HG03064 (cell line): ENCODE data around the gene NFIA.

Source experiments
- ATAC-seq: cut with Tn5 transposase; IDR thresholded peaks from one replicate; pipeline ENCODE4 v1.9.1; 2021; ENCODE audit warnings: low read depth; ENCODE audit not compliant: unreplicated experiment

The NFIA gene

DNA sequence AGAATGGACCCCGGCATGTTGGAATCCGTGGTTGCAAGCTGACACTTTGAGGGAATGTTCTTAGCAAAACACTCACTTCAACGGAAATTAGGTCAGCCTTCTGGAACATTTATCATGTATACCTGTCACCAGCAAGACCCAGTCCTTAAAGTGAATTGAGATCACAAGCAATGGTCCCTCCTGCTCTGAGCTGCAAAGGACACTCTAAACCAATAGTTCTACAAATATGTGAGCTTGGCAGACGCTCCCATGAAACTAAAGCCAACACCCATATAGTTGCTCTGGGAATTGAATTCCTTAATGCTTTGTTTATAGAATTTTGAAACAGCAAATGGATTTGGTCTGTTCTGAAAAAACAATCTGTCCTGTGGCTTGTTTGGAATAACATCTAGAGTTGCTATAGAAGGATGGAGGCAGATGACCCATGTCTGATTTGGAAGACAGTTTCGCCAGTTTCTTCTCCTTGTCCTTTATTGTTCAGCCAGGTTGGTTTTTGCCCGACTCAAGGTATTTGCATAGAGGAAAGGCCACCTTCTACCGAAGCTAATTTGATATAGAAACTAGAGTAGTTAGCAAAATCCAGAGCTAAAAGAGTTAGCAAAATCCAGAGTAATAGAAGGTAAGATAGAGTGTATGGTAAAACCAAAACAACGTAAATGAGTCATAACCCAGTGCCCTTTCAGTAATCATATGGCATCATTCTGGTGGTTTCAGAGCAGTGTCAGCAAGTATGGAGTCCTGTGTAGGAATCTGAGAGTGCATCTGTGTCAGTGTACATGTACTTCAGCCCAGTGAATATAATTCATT, 236.2 kb downstream of the NFIA start:
- peak; percentile 98 for ATAC-seq

DNA sequence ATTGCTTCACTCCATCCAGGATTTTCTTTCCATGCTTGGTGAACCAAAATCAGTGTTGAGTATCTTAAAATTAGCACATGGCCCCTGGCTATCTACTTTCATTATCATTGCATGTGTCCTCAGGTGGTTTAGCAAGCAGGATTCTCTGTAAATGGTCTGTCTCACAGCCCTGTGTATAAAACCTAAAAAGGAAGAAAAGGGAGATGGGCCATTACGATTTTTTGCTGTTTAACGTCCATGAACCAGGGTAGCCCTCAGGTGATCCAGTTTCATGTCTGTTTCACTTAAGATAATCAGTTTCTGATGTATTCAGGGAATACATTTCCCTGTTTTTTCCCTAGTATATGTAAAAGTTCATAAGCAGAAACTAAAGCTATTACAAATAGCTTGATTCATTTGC, 238.2 kb downstream of the NFIA start:
- no peak for ATAC-seq

DNA sequence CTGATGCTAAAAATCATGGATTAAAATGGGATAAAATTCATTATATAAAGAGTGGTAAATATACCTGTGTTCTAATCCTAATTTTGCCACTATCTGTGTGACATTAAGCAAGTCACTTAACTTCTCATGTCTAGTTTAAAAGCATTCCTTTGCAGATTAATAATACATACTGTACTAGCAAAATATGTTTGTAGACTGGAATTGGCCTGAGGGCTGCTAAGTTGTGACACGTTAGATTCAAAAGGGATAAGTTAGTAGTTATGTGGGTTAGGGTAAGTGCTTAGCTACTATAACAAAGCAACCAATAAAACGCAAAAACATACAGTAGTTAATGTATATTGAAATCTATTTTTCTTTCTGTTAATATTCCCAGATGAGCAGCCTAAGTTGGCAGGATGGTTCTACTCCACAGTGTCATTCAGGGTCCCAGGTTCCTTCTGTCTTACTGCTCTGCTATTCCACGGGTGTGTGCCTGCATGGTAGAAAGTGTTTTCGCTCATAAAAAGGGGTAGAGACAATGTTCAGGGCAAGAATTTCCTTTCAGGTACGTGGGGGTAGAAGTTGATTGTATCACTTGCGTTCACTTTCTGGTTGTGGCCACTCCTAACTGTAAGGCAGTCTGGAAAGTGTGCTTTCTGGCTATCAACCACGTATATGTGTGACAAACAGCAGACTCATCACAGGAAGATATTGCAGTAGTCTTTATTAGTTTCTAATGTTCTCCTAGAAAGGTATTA, 239.8 kb downstream of the NFIA start:
- ATAC-seq = no peak

DNA sequence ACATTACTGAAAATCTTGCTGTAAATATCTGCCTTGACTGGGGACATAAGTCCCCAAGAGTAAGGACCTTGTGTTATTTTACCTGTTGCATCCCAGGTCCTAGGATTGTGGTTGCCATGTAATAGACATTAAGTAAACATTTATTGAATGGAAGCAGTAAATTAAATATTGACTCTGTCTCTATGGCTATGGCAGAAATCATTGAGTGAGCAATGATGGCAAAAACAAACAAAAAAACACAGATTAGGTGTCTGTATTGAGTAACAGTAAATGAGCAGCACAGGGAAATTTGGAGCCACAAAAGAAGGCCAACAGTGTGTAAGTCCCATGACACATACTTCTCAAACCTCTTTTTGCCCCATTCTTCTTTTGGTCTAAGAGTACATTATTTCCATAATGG, 240.4 kb downstream of the NFIA start:
- ATAC-seq = no peak

DNA sequence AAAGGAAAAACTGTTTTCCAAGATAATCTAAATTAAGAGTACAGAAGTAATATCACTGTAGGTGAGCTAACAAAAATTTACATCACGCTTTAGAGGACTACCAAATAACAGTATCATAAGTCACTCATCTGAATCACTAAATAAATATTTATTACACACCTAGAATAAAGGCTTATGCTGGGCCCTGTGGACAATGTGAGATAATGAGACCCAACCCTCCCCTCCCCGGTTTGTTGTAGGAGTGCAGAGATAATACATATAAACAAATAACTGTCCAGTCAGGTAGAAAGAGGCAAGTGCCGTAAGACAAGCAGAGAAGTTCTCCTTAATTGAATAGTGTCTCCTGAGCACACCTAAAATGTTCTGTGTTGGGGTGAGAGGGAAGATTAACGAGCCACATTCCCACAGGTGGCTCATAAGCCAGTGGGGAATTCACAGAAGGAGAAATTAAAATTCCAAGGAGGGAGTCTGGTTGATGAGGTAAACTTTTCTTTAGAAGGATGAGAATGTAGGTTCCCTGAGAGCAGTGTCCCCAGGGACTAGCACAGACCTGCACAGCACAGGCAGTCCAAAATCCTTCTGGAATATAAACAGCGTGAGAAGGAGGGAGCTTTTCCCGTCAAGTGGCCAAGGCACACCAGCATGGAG, 241.4 kb downstream of the NFIA start:
- ATAC-seq = no peak

DNA sequence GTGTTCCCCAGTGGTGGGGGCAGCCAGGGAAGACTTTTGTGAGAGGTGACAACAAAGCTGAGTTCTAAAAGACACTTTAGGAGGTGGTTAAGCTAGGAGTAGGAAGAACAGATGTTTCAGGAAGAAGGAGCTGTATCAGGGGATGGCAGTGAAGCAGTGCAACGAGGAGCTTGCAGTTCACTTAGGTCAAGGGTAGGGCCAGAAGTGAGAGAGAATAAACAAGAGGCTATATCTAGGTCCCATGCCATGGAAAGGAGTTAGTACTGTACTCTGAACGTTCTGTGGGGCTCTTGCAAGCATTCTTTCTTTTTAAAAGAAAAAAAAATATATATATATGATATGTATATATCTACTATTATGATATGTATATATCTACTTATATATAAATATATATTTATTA, 244.4 kb downstream of the NFIA start:
- no peak for ATAC-seq

DNA sequence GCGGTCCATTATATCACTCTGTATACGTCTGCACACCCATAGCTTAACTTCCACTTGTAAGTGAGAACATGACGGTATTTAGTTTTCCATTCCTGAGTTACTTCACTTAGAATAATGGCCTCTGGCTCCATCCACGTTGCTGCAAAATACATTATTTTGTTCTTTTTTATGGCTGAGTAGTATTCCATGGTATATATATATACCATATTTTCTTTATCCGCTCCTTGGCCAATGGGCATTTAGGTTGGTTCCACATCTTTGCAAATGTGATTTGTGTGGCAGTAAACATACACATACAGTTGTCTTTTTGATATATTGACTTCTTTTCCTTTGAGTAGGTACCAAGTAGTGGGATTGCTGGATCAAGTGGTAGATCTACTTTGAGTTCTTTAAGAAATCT, 245.1 kb downstream of the NFIA start:
- no peak for ATAC-seq

DNA sequence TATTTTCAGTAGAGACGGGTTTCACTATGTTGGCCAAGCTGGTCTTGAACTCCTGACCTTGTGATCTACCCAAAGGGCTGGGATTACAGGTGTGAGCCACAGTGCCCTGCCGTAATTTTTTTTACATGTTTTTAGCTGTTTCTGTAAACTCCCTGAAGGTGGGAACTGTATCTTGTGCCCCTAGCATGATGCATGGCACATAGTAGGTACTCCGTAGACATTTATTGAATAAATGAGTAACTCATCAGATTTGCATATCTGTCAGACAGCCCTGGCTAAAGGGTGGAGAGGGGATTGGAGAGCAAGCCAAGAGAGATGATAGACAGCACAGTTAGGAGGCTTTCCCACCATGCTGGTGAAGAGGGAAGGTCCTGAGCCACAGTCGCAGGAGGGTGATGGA, 247.2 kb downstream of the NFIA start:
- ATAC-seq = no peak

DNA sequence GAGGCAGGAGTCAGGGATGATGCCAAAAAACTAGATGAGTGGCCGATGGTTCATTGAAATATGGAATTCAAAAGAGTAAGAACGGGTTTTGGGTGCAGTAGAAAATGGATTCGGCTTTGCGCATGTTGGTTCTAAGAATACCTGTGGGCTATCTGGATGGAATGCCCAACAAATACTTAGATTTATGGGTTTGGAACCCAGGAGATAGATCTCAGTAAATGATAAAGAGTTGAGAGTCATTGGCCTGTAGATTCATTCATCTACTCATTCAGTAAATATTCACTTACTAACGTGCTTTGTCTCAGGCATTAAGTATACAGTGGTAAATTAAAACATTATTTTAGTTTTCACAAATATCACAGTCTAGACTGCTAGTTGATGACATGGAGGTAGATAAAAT, 247.7 kb downstream of the NFIA start:
- no peak for ATAC-seq

DNA sequence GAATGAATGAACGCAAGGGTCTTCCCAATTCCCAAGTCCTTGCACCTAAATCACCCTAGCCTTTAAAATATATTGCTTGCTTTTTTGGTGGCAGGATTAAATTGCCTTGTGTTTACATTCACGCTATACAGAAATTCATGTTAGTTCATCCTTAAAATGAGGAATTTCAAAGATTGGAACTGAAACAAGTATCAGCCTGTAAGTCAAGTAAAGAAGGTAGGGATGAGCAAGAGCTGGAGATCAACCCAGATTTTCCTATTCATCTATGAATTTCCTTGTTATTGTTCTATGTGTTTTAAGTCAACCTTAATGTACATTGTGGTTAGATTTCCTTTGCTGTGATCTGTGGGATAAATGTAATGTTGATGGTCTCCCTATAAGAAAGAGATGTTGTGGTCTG, 248.2 kb downstream of the NFIA start:
- ATAC-seq = no peak

DNA sequence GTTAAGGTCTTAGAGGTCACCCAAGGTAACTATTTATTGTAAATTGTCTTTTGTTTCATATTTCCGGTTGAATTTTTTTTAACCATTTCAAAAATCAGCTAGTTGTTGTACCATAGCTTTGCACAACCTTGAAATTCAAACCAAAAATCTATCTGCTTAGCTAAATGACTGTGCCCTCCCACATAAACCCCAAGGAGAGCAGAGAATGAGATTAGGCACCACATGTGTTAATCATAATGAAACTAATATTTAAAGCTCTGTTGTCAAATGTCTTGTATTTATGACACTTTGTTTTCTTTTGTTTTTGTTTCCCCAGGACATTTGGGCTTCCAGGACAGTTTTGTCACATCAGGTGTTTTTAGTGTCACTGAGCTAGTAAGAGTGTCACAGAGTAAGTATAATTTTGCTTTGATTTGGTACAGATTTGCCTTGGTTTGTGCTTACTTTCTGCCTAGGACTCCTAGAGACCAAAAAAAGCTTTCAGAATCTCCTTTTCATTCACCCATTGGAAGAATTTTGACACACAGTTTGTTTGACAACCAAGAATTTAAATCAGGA, 249.9 kb downstream of the NFIA start:
- peak; percentile 98 for ATAC-seq

DNA sequence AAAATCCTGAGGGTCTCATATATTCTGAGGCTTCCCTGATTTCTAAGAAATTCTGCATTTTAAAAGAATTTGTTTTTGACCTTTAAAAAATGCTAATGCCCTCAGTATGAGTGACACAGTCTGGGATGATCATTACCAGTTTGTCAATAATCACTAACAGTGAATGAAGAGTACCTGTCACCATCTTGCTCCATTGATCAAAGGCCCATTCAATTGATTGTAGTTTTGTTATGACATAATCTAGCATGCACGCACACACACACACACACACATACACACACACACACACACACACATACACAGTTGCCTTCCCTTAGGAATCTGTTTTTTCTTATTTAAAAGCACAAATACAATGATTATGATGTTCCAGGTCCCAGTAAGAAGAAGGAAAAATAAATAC, 250.4 kb downstream of the NFIA start:
- no peak for ATAC-seq

DNA sequence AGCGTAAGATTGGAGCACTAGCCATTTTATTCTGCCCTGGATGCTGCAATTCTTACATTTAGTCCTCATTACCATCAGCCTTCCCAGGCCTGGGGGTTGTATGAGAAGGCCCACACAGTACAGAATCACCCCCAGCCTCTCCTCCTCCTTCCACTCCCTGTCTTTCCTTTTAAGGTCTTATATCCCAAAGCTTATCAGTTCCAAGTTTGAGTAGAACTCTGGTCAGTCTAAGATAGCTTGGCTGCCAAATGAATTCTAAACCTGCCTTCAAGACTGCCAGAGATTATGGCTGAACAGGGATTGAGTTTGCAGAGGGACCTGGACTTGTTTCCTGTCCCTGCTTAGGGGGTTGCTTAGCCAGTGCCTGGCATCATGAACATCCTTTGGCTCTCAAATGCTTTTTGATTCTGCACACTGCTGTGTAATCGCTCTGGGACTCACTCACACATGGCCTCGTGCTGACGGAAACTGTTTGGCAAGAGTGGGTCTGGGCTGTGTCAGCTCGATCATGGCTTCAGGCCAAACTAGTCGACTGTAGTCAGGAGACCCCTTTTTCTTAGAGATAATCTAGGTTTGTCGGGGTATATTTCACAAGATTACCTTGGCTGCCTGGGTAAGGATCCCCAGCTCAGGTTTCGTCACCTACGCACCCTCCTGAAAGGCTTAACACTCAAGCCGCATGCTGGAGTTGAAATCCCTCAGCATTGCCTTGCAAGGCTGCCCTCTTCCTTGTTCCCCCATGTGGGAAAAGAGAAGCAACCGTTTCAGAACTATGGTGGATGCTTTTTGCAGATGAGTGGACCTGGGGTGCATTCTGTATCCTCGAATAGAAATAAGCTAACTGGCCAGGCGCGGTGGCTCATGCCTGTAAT, 252.6 kb downstream of the NFIA start:
- ATAC-seq = no peak

DNA sequence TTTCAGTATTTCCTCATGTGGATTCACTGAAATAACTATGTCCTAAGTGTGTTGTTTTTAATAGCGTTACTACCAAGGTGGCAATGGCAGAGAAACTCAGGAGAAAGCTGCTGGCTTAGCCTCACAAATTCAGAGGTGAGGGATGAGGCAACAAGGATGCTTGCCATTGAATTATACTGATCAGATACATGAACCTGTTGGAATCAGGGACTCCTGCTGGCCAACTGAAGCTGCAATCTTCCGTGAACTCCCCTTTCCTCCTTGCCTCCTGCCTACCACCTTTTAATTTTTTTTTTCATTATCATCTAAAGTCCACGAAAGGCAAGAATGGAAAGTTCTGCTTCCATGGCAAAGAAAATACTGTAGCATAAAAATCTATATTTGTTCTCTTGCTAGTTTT, 254.7 kb downstream of the NFIA start:
- ATAC-seq = no peak

DNA sequence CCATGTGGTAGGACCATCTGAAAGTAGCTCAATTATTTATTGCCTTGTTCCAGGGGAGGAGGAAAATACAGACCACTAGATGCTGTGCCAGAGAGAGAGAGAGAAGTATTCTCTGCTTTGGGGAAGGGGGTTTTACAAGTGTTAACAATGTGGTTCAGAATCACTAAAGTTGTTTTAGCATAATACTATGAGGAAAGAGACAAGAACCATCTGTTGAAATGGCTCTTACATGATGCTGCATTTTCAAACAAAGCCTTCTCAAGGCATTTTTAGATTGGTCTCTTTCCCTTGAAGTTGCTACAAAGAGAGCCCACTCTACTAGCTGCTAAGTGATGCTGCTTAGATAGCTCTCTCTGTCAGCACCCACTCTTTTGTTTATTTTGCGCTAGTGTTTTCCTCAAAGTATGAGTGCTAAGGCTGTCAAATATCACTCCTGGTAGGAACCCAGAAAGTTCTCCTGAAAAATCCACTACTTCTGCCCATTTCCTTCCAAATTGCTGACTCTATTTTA, 255.1 kb downstream of the NFIA start:
- ATAC-seq = no peak

DNA sequence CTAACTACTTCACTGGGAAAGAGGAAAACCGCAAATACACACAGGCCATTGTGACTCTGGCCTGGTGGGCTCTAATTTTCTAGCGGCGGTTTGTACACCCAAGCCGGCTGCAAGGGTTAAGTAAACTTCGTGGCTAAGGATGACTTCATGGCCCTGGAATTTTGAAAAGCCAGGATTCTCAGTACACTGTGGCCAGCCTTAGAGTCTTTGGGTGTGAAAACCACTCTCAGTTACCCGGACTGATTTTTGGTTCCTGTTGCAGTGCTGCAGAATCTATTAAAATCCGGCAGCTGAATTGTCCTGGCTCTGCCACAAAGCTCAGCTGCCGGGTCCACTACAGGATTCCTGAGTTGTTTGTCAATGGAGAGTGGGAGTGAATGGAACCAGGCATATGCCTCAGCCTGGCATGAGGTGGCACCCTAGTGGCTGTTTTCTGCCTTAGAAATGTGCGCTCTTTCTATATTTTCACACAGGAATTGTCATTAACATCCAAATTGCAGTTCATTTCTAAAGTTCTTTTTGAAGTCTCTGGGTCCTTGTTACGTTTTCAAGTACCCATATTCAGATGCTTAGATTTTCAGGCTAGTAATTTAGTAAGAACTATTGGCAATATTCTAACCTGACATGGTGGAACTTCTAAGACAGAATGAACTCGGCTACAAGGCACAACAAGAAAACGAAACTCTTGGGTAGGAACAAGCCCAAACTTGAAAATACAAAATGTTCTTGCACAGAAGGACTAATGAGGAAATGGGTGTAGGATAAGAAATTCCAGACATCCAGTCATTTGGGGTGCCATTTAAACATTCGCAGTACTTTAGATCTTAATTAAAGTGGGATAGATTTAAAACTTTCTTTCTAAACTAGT, 255.9 kb downstream of the NFIA start:
- ATAC-seq = no peak

DNA sequence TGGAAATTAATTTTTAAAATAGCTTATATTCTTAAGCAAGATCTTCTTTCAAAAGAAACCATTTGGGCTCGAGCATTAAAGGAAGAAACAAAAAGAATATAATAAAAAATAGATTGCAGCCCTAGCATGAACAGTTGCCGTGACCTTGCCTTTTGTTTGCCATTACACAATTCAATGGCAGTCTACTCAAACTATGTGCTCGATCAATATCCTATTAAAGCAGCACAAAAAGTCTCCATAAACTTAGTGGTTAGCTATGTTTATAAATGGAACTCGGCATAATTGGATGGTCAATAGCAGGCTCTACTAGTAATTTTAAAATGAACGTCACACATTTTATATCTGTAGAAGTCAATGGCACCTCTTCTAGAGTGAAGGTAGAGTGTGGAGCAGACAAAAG, 256.5 kb downstream of the NFIA start:
- ATAC-seq = no peak

DNA sequence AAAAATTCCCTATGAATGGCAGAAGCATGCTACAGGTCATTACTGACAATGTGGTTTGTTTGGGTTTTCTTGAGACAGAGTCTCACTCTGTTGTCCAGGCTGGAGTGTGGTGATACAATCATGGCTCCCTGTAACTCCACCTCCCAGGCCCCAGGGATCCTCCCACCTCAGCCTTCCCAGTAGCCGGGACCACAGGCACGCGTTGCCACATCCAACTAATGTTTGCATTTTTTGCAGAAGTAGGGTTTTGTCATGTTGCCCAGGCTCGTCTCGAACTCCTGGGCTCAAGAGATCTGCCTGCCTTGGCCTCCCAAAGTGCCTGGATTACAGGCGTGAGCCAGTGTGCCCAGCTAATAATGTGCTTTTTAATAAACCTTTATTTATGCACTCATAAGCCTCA, 259.1 kb downstream of the NFIA start:
- ATAC-seq = no peak

DNA sequence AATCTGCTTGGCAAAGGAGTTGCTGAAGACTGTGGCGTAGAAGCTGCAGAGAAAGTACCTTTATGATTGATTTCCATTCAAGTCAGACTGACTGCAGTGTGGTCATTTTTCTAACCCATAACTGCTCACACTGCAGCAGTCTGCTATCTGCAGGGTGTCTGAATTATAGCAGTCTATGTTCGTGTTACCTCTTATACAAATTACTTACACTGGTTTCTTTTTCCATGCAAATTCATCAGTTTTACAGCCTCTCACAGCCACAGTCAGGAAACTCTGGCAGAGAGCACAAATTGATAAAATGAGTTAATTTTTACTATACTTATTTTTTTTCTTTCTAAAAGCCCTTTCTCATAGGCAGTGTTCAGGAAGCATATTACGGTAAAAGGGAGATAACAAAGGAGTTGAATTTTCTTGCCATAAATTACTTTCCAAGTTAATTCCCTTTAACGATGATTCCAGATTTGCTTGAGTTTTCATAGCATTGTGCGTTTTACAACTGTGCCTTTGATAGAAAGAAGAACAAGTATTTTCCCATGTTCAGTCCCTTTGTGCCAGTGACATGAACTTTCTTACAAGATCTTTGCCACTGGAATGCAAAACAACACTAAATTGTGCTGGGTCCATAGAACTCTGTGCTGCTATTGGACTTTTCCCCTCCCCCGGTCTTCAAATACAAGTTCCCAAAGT, 261.5 kb downstream of the NFIA start:
- no peak for ATAC-seq
